ENCODE data around the gene NSD1. TPM values are rescaled to one million over a fixed set of nuclear protein-coding genes. Genes with fewer than 3 reads are reported as not detected.

NSD1 gene
- total and polyA plus RNA-seq, 2 of the 8 experiments (the other 6 are each of a cell fraction or from before 2014, with no cell fraction given) = 22.8 to 168 TPM

- TF ChIP-seq JUN (IDR thresholded peaks at IDR 0.05; ENCODE audit: low read depth, low read length) (no peak), HDAC6 (IDR thresholded peaks at IDR 0.05; ENCODE audit: low read depth, low read length) (no peak), BRCA1 (IDR thresholded peaks at IDR 0.05; ENCODE audit: low read depth, low read length) (no peak), TAF1 (IDR thresholded peaks at IDR 0.05; ENCODE audit: low read depth, low read length) (no peak), GABPA (IDR thresholded peaks at IDR 0.05; ENCODE audit: borderline replicate concordance, insufficient read depth, low read length) (no peak), SRF (IDR thresholded peaks at IDR 0.05; ENCODE audit: low read depth, low read length) (no peak)
Observed at GRCh38 chr5:177100714-177101121, 32.9 kb upstream of the NSD1 start (continued).
